WI38 (cell line): Measurements from ENCODE around the gene OBSCN.

ENCODE experiments used
- H3K4me3 ChIP-seq: 2 replicates; pipeline ENCODE4 v1.5.1; 2011; ENCODE audit warnings: low read depth, mild to moderate bottlenecking, control low read depth, low read length
- CTCF ChIP-seq: IDR thresholded peaks from 2 replicates; pipeline ENCODE4 v1.5.1; 2012; ENCODE audit warnings: low read depth, mild to moderate bottlenecking, control low read depth, low read length

Gene OBSCN

GRCh38 chr1:228390649-228391048 is 182.8 kb downstream of the OBSCN start:
- TF ChIP-seq CTCF = no peak

GRCh38 chr1:228391411-228392020 is 183.7 kb downstream of the OBSCN start:
- no peak for TF ChIP-seq CTCF
- H3K4me3 ChIP-seq = no peak overlapping the region

More at GRCh38 chr1:228390649-228391048, 182.8 kb downstream of the OBSCN start:
- no peak overlapping the region for H3K4me3 ChIP-seq

- TF ChIP-seq CTCF = no peak
- no peak overlapping the region for H3K4me3 ChIP-seq
Measured at GRCh38 chr1:228392111-228392936, 184.5 kb downstream of the OBSCN start.

DNA sequence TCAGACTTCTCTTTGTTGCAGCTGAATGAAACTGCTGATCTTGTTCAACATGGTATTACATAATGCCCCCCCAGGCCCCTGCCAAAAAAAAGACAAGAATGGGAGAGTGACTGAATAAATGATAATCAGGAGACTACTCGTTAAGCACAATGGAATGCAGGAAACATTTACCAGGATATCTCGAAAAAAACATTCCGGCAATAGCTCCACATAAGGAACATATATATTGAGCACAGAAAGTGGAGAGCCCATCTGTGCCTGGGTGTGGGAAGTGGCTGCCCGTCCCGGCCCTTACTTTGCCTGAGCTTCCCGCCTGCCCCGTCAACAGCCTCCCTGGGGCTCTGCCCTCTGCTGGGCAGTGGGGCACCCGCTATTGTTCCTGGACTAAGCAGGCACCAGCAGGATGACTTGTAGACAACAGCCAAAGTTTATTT is 185.4 kb downstream of the OBSCN start:
- no peak overlapping the region for H3K4me3 ChIP-seq
- peak; percentile 37; the same call in 1 of the 2 replicates for TF ChIP-seq CTCF

DNA sequence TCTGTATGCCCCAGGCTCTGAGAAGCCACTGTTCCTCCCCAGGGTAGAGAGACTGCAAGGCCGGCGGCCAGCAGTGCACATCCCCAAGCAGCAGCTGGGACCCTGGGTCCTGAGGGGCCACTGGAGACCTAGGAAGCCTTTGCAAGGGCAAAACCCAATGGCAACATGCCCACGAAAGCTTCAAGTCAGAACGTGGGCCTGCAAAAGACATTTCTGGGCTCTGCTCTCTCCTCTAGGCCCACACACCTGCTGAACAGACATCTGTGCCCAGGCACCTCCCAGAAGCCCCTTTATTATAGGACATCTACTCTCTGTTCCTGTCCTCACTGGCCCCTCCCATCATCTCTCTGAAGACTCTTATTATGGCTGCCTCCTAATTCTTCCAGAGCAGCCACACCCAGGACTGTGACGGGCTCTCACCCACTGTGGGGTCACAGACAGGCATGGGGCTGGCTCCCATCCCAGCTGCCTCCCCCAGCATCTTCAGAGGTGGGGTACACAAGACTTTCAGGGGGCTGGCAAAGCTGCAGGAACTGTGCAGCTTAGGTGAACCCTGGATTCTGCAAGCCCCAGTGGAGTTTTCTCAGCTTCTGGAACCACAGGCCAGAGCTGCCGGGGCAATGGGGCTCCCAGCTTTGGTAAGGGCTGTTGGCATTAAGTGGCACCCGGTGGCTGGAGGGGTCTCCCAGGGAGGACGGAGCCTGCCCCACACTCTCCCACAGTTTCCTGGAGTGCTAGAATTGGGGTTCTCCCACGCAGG is 186.1 kb downstream of the OBSCN start:
- TF ChIP-seq CTCF = no peak
- H3K4me3 ChIP-seq = no peak overlapping the region

- no peak for TF ChIP-seq CTCF
- no peak overlapping the region for H3K4me3 ChIP-seq
Measured at GRCh38 chr1:228394571-228395394, 186.9 kb downstream of the OBSCN start.
